PC-9 (cell line): ENCODE measurements around the gene DLG3.

ENCODE experiments used
- EZH2 ChIP-seq: fragments of 200-600 bp; sonication (generic); IDR thresholded peaks from 2 replicates; pipeline ENCODE4 v1.8.0; 2017; ENCODE audit warnings: antibody characterized with exemption, low read depth
- TF ChIP-seq, protein P1 (sequence below): fragments of 200-600 bp; sonication (generic); conservative IDR thresholded peaks from 2 replicates; pipeline ENCODE4 v1.6.1; 2017; ENCODE audit warnings: mixed run types, antibody characterized with exemption, mild to moderate bottlenecking, moderate library complexity

DNA sequence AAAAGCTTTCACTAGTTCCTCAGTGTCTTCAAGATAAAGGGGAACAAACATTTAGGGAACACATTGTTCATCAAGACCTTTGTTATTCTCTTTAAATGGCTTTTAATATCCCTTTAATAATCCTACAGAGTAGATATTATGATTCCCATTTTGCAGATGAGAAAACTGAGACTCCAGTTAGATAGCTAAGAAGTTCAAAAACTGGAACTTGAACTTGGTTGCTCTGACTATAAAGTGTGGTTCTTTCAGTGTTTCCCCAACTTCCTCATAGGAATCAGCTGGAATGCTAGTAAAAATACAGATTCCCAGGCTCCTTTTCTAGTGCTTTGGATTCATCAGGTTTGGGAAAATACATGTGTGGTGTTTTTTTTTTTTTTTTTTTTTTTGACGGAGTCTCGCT is 37.7 kb downstream of the DLG3 start:
- TF ChIP-seq, protein P1, sequence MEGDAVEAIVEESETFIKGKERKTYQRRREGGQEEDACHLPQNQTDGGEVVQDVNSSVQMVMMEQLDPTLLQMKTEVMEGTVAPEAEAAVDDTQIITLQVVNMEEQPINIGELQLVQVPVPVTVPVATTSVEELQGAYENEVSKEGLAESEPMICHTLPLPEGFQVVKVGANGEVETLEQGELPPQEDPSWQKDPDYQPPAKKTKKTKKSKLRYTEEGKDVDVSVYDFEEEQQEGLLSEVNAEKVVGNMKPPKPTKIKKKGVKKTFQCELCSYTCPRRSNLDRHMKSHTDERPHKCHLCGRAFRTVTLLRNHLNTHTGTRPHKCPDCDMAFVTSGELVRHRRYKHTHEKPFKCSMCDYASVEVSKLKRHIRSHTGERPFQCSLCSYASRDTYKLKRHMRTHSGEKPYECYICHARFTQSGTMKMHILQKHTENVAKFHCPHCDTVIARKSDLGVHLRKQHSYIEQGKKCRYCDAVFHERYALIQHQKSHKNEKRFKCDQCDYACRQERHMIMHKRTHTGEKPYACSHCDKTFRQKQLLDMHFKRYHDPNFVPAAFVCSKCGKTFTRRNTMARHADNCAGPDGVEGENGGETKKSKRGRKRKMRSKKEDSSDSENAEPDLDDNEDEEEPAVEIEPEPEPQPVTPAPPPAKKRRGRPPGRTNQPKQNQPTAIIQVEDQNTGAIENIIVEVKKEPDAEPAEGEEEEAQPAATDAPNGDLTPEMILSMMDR, result no peak
- TF ChIP-seq EZH2, result no peak
